Activated CD8-positive, alpha-beta memory T cell treated with anti-CD3 and anti-CD28 coated beads, Interleukin-2, amount 10 ng/mL, durations not matched to agents 7 days and 5 days (primary cell): ENCODE results near the gene PGP. TPM values are rescaled to one million over a fixed set of nuclear protein-coding genes. Genes with fewer than 3 reads are reported as not detected.
"Not testable (repeated sequence)": the region's sequence is repeated elsewhere in the genome, so short reads cannot be mapped to it uniquely, and the experiment has no call there.

Experiments used
- ATAC-seq: fragments of 150-1000 bp; cut with Tn5 transposase; one replicate; pipeline ENCODE4 v1.10.0; 2021; ENCODE audit warnings: moderate library complexity
- CTCF ChIA-PET: fragments of 350-600 bp; sonication (Branson Sonifier 250); formaldehyde crosslinking; loops from one replicate; lab custom pipeline; 2021; ENCODE audit warnings: antibody characterized with exemption; lab: Charles Lee
- DNase-seq: peaks from one replicate; pipeline ENCODE4 v3.0.0-alpha.2; 2020
- H3K27ac Mint-ChIP-seq: one replicate; pipeline ENCODE4 v1.8.0; 2021; ENCODE audit warnings: mild to moderate bottlenecking, mixed read lengths
- H3K27me3 Mint-ChIP-seq: one replicate; pipeline ENCODE4 v1.8.0; 2021; ENCODE audit warnings: mixed read lengths
- H3K36me3 Mint-ChIP-seq: one replicate; pipeline ENCODE4 v1.8.0; 2021; ENCODE audit warnings: mild to moderate bottlenecking, mixed read lengths
- H3K4me1 Mint-ChIP-seq: one replicate; pipeline ENCODE4 v1.8.0; 2021; ENCODE audit warnings: mixed read lengths
- H3K4me3 Mint-ChIP-seq: one replicate; pipeline ENCODE4 v1.8.0; 2021; ENCODE audit warnings: mild to moderate bottlenecking, moderate library complexity, mixed read lengths
- H3K9me3 Mint-ChIP-seq: one replicate; pipeline ENCODE4 v1.8.0; 2022; ENCODE audit warnings: low read depth, mixed read lengths
- total RNA-seq, 2 experiments: library from RNA; stranded (reverse); gene quantifications; one replicate each; pipeline ENCODE4 v1.2.3, GENCODE V29; 2021

Gene PGP
- total RNA-seq, 2 experiments from 2014 or later, result 29.8 to 34.8 TPM

- peaks cover 16% of the 10 kb centered on the region for H3K36me3 Mint-ChIP-seq
- no peak overlapping the region for H3K4me3 Mint-ChIP-seq
- DNase-seq, result no peak
- H3K9me3 Mint-ChIP-seq, result no peaks in the 10 kb centered on the region
- no peak overlapping the region for H3K27ac Mint-ChIP-seq
- CTCF ChIA-PET, result no interaction called here
- no peak for ATAC-seq
- H3K4me1 Mint-ChIP-seq, result peaks cover 37% of the 10 kb centered on the region
- H3K27me3 Mint-ChIP-seq, result no peaks in the 10 kb centered on the region
Measured at GRCh38 chr16:2208772-2209171, 5.9 kb downstream of the PGP start.

- Mint-ChIP-seq H3K4me1 (peaks cover 36% of the 10 kb centered on the region), H3K27me3 (no peaks in the 10 kb centered on the region), H3K9me3 (no peaks in the 10 kb centered on the region), H3K36me3 (peaks cover 14% of the 10 kb centered on the region), H3K4me3 (no peak overlapping the region), H3K27ac (no peak overlapping the region)
- no peak for DNase-seq
- no peak for ATAC-seq
- CTCF ChIA-PET, result no interaction called here
Measured at GRCh38 chr16:2208308-2208707, 6.3 kb downstream of the PGP start.

GRCh38 chr16:2207872-2208271, 6.8 kb downstream of the PGP start:
- Mint-ChIP-seq H3K9me3 (no peaks in the 10 kb centered on the region), H3K27ac (peak overlapping the region; percentile 20), H3K27me3 (no peaks in the 10 kb centered on the region), H3K36me3 (peaks cover 12% of the 10 kb centered on the region), H3K4me3 (no peak overlapping the region), H3K4me1 (peaks cover 31% of the 10 kb centered on the region)
- CTCF ChIA-PET, result no interaction called here
- ATAC-seq, result no peak
- DNase-seq, result no peak

GRCh38 chr16:2206780-2207433, 7.7 kb downstream of the PGP start:
- Mint-ChIP-seq H3K9me3 (no peaks in the 10 kb centered on the region), H3K27me3 (peaks cover 5% of the 10 kb centered on the region), H3K27ac (peak overlapping the region; percentile 81), H3K4me1 (peaks cover 25% of the 10 kb centered on the region), H3K36me3 (peaks cover 10% of the 10 kb centered on the region), H3K4me3 (peak overlapping the region; percentile 86)
- no peak for DNase-seq
- CTCF ChIA-PET, result interaction anchor here (1.0 to 3.9 kb wide), 4 partner anchors 8 to 52 kb away, joined by 3 to 19 read pairs (median 4); partner anchors contain the start of genes PGP and TRAF7
- no peak for ATAC-seq

- Mint-ChIP-seq H3K9me3 (no peaks in the 10 kb centered on the region), H3K36me3 (peaks cover 10% of the 10 kb centered on the region), H3K27me3 (peaks cover 7% of the 10 kb centered on the region), H3K27ac (peak overlapping the region; percentile 81), H3K4me1 (peaks cover 25% of the 10 kb centered on the region), H3K4me3 (peak overlapping the region; percentile 86)
- CTCF ChIA-PET, result interaction anchor here (1.0 to 3.9 kb wide), 5 partner anchors 8 to 51 kb away, joined by 3 to 19 read pairs (median 4); partner anchors contain the start of genes PGP and TRAF7
- no peak for DNase-seq
- no peak for ATAC-seq
Measured at GRCh38 chr16:2206420-2206779, 8.2 kb downstream of the PGP start.

- ATAC-seq (no peak), DNase-seq (no peak)
- peaks cover 25% of the 10 kb centered on the region for H3K4me1 Mint-ChIP-seq
- H3K9me3 Mint-ChIP-seq, result no peaks in the 10 kb centered on the region
- H3K27ac Mint-ChIP-seq, result peak overlapping the region; percentile 81
- H3K4me3 Mint-ChIP-seq, result peak overlapping the region; percentile 86
- H3K27me3 Mint-ChIP-seq, result peaks cover 7% of the 10 kb centered on the region
- H3K36me3 Mint-ChIP-seq, result peaks cover 10% of the 10 kb centered on the region
- CTCF ChIA-PET, result interaction anchor here (0.7 to 3.9 kb wide), 8 partner anchors 9 to 202 kb away, joined by 3 to 19 read pairs (median 4); partner anchors contain the start of genes ECI1, PGP and TRAF7
Measured at GRCh38 chr16:2205967-2206313, 8.7 kb downstream of the PGP start.

GRCh38 chr16:2205104-2205966, 9.3 kb downstream of the PGP start, which contains the start of gene MLST8:
Gene MLST8, plus strand, starts transcription at chr16:2205454. Its CDS starts 632 bp downstream, at chr16:2206086.
- DNase-seq (peak; percentile 90), ATAC-seq (peak; percentile 83)
- H3K27me3 Mint-ChIP-seq, result peaks cover 8% of the 10 kb centered on the region
- CTCF ChIA-PET, result interaction anchor here (0.7 to 3.9 kb wide), 6 partner anchors 10 to 202 kb away, joined by 3 to 19 read pairs (median 4); partner anchors contain the start of gene ECI1
- H3K36me3 Mint-ChIP-seq, result peaks cover 10% of the 10 kb centered on the region
- peaks cover 25% of the 10 kb centered on the region for H3K4me1 Mint-ChIP-seq
- H3K27ac Mint-ChIP-seq, result peak within 1 kb of the TSS; percentile 81
- H3K4me3 Mint-ChIP-seq, result peak within 1 kb of the TSS; percentile 86
- H3K9me3 Mint-ChIP-seq, result no peaks in the 10 kb centered on the region

- Mint-ChIP-seq H3K4me1 (peaks cover 25% of the 10 kb centered on the region), H3K27me3 (peaks cover 14% of the 10 kb centered on the region), H3K27ac (peak overlapping the region; percentile 64), H3K36me3 (peaks cover 10% of the 10 kb centered on the region), H3K4me3 (peak overlapping the region; percentile 86), H3K9me3 (no peaks in the 10 kb centered on the region)
- no peak for ATAC-seq
- CTCF ChIA-PET, result interaction anchor here (0.6 to 3.9 kb wide), 4 partner anchors 10 to 852 kb away, joined by 3 to 19 read pairs (median 4); partner anchors contain the start of gene ECI1
- no peak for DNase-seq
Measured at GRCh38 chr16:2204416-2205103, 10.1 kb downstream of the PGP start.

- CTCF ChIA-PET, result interaction anchor here (1.3 to 3.9 kb wide), 2 partner anchors 8 to 48 kb away, joined by 5 to 19 read pairs; partner anchors contain the start of gene ECI1
- H3K36me3 Mint-ChIP-seq, DNase-seq, H3K9me3 Mint-ChIP-seq, ATAC-seq, H3K27ac Mint-ChIP-seq: not testable (repeated sequence)
- Mint-ChIP-seq H3K4me3 (peak overlapping the region; percentile 5), H3K4me1 (peaks cover 25% of the 10 kb centered on the region), H3K27me3 (peaks cover 24% of the 10 kb centered on the region)
Measured at GRCh38 chr16:2203119-2203688, 11.4 kb downstream of the PGP start.

- Mint-ChIP-seq H3K4me3 (no peak overlapping the region), H3K36me3 (peaks cover 2% of the 10 kb centered on the region)
- CTCF ChIA-PET, result no interaction called here
Measured at GRCh38 chr16:2200313-2200712, 14.3 kb downstream of the PGP start.

GRCh38 chr16:2199621-2200139, 15.0 kb downstream of the PGP start:
- no peaks in the 10 kb centered on the region for H3K9me3 Mint-ChIP-seq
- no peak overlapping the region for H3K27ac Mint-ChIP-seq
- DNase-seq, result no peak
- CTCF ChIA-PET, result interaction anchor here (1.3 kb wide), 1 partner anchor 15 kb away, joined by 3 read pairs; no protein-coding TSS in a partner anchor
- peaks cover 2% of the 10 kb centered on the region for H3K36me3 Mint-ChIP-seq
- no peak for ATAC-seq
- peaks cover 47% of the 10 kb centered on the region for H3K27me3 Mint-ChIP-seq
- no peak overlapping the region for H3K4me3 Mint-ChIP-seq
- peaks cover 6% of the 10 kb centered on the region for H3K4me1 Mint-ChIP-seq

More at GRCh38 chr16:2200313-2200712, 14.3 kb downstream of the PGP start:
- H3K27ac Mint-ChIP-seq, result no peak overlapping the region
- DNase-seq, result no peak
- peaks cover 7% of the 10 kb centered on the region for H3K4me1 Mint-ChIP-seq
- ATAC-seq, result no peak
- no peaks in the 10 kb centered on the region for H3K9me3 Mint-ChIP-seq
- H3K27me3 Mint-ChIP-seq, result peaks cover 40% of the 10 kb centered on the region

GRCh38 chr16:2199095-2199494, 15.5 kb downstream of the PGP start:
- DNase-seq (no peak), ATAC-seq (no peak)
- Mint-ChIP-seq H3K27ac (no peak overlapping the region), H3K36me3 (no peaks in the 10 kb centered on the region), H3K9me3 (no peaks in the 10 kb centered on the region), H3K27me3 (peaks cover 53% of the 10 kb centered on the region), H3K4me1 (peaks cover 1% of the 10 kb centered on the region), H3K4me3 (no peak overlapping the region)
- CTCF ChIA-PET, result interaction anchor here (1.3 kb wide), 1 partner anchor 16 kb away, joined by 3 read pairs; no protein-coding TSS in a partner anchor
